HG03196 (cell line): ENCODE measurements around the gene CLBA1.
"Not testable (repeated sequence)": the region's sequence is repeated elsewhere in the genome, so short reads cannot be mapped to it uniquely, and the experiment has no call there.

ENCODE experiments used
- ATAC-seq: cut with Tn5 transposase; IDR thresholded peaks from one replicate; pipeline ENCODE4 v1.9.1; 2021; ENCODE audit not compliant: unreplicated experiment

Gene CLBA1

GRCh38 chr14:105022276-105022670 lies 36.7 kb downstream of the CLBA1 start:
- no peak for ATAC-seq

- no peak for ATAC-seq
Measured at GRCh38 chr14:105023144-105023543, 37.6 kb downstream of the CLBA1 start.

- no peak for ATAC-seq
Measured at GRCh38 chr14:105023791-105024480, 38.3 kb downstream of the CLBA1 start.

DNA sequence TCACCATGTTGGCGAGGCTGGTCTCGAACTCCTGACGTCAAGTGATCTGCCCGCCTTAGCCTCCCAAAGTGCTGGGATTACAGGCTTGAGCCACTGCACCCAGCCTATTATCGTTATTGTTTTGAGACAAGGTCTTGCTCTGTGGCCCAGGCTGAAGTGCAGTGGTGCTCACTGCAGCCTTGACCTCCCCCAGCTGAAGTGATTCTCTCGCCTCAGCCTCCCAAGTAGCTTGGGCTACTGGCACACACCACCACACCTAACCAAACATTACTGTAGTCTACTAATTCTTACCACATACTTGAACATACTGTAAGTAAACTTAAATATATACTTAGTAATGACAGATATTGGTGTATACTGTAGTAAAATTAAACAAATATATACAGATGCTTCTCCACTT lies 39.8 kb downstream of the CLBA1 start:
- ATAC-seq: no peak

- no peak for ATAC-seq
Measured at GRCh38 chr14:105026033-105026785, 40.6 kb downstream of the CLBA1 start.

GRCh38 chr14:105026802-105027563 lies 41.4 kb downstream of the CLBA1 start:
- no peak for ATAC-seq

DNA sequence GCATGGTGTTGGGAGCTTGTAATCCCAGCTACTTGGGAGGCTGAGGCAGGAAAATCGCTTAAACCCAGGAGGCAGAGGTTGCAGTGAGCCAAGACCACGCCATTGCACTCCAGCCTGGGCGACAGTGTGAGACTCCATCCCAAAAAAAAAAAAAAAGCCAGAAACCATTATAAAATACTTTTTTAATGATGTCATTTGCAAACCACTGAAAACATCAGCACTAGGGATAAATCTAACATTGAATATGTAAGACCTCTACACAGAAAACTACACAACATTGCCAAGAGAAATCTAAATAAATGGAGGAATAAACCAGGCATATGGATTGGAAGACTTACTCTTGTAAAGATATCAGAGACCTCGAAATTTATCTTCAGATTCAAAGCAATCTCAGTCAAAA lies 42.1 kb downstream of the CLBA1 start:
- ATAC-seq: not testable (repeated sequence)

GRCh38 chr14:105028251-105028927 lies 42.8 kb downstream of the CLBA1 start:
- no peak for ATAC-seq

GRCh38 chr14:105029402-105029801 lies 43.8 kb downstream of the CLBA1 start:
- ATAC-seq: no peak

DNA sequence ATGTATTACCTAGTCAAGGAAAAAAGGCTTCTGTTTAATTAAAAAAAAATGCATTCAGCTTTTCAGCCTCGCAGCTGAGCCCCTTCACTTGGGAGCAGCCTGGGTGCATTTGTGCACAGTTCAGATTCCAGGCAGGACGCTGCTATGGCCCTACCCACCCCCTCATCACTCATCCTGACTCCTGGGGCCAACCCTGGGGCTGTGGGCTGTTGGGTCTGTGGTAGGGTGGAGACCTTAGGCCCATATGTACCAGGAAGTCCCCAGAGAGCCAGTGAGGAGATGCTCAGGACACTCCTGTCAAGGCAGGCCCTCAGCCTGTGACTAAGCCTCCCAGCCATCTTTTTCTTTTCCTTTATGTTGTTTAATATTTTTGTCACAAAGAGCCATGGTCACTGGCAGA lies 44.6 kb downstream of the CLBA1 start:
- no peak for ATAC-seq

DNA sequence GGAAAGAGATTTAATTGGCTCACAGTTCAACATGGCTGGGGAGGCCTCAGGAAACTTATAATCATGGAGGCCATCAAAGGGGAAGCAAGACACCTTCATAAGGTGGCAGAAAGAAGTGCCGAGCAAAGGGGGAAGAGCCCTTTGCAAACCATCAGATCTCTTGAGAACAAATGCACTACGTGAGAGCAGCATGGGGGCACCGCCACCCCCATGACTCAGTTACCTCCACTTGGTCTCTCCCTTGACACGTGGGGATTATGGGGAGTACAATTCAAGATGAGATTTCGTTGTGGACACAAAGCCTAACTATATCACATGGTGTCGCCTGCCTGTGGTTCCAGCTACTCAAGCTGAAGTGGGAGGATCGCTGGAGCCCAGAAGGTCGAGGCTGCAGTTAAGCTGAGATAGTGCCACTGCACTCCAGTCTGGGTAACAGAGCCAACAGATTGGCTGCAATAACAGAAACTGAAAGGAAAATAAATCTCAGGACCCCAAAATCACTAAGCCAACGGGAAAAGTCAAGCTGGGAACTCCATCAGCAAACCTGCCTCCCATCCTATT lies 45.3 kb downstream of the CLBA1 start:
- ATAC-seq: no peak

- not testable (repeated sequence) for ATAC-seq
Measured at GRCh38 chr14:105032451-105032901, 46.9 kb downstream of the CLBA1 start.

DNA sequence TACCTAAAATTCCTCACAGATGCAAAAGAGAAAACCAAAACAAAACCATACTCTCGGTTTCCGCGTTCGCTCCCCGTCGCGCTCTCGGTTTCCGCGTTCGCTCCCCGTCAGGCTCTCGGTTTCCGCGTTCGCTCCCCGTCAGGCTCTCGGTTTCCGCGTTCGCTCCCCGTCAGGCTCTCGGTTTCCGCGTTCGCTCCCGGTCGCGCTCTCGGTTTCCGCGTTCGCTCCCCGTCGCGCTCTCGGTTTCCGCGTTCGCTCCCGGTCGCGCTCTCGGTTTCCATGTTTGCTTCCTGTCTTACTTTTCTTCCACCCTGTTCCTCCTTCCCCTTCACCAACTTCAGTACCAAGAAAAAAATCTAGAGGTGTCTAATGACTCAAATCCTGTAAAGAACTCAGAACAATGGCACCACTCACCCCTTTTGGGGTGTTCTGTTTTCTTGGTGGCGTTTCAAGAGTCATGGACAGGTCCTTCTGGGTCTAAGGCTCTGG lies 47.9 kb downstream of the CLBA1 start:
- ATAC-seq: not testable (repeated sequence)

GRCh38 chr14:105034315-105035039 lies 48.9 kb downstream of the CLBA1 start:
- ATAC-seq: no peak

GRCh38 chr14:105035616-105036015 lies 50.0 kb downstream of the CLBA1 start:
- not testable (repeated sequence) for ATAC-seq

DNA sequence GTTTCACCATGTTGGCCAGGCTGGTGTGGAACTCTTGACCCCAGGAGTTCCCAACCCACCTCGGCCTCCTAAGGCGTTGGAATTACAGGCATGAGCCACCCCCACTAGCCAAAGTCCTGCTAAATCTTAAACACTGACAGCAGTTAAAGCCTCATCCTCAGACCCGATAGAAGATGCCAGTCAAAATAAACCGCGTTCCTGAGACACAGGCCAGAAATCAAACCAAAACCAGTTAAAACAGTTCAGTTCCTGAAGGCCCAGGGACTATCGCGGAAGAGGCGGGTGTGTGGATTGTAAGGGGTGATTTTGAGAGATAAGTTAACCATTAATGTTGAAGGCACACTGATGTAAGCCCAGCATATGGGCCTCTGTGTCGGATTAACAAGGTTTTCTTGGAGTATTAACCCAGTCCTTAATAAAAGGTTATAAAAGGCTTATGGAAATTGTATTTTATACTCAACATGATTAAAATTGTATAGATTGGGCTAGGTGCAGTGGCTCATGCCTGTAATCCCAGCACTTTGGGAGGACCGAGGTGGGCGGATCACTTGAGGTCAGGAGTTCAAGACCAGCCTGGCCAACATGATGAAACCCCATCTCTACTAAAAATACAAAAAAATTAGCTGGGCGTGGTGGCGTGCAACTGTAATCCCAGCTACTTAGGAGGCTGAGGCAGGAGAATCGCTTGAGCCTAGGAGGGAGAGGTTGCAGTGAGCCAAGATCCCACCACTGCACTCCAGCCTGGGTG lies 54.0 kb downstream of the CLBA1 start:
- ATAC-seq: no peak

DNA sequence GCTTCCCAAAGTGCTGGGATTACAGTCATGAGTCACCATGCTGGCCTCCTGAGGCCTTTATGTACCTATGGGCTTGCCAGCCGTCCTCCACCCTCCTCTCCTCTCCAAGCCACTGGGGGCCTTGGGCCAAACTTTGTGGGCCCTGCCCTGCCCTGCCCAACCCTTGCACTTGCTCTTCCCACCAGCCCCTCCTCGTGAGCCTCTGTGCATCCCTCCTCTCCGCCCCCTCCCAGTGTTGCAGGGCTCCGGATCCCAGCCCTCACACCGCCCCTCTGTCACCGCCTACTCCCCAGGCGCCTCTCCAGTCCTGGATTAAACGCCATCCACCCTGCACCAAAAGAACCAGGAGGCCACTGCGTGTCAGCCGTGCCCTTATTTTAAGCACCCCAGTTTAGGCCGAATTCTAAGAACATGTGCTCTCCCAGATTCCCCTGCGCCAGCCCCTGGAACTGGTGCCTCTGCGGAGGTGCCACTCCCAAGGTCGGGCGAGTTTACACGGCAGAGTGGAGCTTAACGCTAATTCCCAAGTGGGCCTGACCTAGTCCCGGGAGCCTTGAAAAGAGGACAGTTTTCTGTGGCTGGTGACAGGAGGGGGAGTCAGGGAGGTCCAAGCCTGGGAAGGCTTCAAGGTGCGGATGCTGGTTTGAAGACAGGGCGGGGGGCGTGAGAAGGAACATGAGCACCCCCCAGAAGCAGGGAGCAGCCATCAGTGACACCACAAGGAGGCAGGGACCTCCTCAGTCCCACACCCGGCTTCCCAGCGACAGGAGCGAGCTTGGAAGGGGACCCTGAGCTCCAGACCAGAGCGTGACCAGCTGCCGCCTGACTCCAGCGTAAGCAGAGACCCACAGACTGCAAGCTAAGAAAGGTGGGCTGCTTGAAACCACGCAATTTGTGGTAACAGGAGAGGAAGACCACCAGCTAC lies 56.5 kb downstream of the CLBA1 start:
- no peak for ATAC-seq

GRCh38 chr14:105042813-105043212 lies 57.2 kb downstream of the CLBA1 start:
- ATAC-seq: no peak
